NCI-H2196 (cell line): ENCODE measurements around the gene AADACL3.
A peak's percentile ranks its signal among the peaks of the same experiment; 100 is the strongest.
"Not testable (repeated sequence)": the region's sequence is repeated elsewhere in the genome, so short reads cannot be mapped to it uniquely, and the experiment has no call there.

ENCODE experiments used
- DNase-seq: peaks from one replicate; lab custom pipeline; 2025; ENCODE audit not compliant: unreplicated experiment; lab: John Stamatoyannopoulos, UW

The AADACL3 gene

GRCh38 chr1:12714710-12715475 is 1.0 kb upstream of the AADACL3 start:
- DNase-seq: no peak

GRCh38 chr1:12717301-12717838 is 1.5 kb downstream of the AADACL3 start:
- DNase-seq: no peak

- DNase-seq: no peak
Measured at GRCh38 chr1:12722626-12723025, 6.7 kb downstream of the AADACL3 start.

- no peak for DNase-seq
Measured at GRCh38 chr1:12728391-12728790, 12.5 kb downstream of the AADACL3 start.

- no peak for DNase-seq
Measured at GRCh38 chr1:12730156-12730555, 14.2 kb downstream of the AADACL3 start.

- not testable (repeated sequence) for DNase-seq
Measured at GRCh38 chr1:12731084-12731483, 15.2 kb downstream of the AADACL3 start.

GRCh38 chr1:12734651-12735050 is 18.7 kb downstream of the AADACL3 start:
- DNase-seq: no peak

GRCh38 chr1:12738934-12739333 is 23.0 kb downstream of the AADACL3 start:
- DNase-seq: no peak

- DNase-seq: no peak
Measured at GRCh38 chr1:12739613-12740012, 23.7 kb downstream of the AADACL3 start.

- DNase-seq: no peak
Measured at GRCh38 chr1:12741946-12742345, 26.0 kb downstream of the AADACL3 start.

- DNase-seq: no peak
Measured at GRCh38 chr1:12745126-12745991, 29.4 kb downstream of the AADACL3 start.

GRCh38 chr1:12745992-12746323 is 30.0 kb downstream of the AADACL3 start, which contains the start of gene CFAP107:
Gene CFAP107 (plus strand): TSS chr1:12746200. CDS start chr1:12746431, 231 bp downstream.
- peak; percentile 31 for DNase-seq

- no peak for DNase-seq
Measured at GRCh38 chr1:12748778-12749355, 33.0 kb downstream of the AADACL3 start.

- no peak for DNase-seq
Measured at GRCh38 chr1:12754738-12755137, 38.8 kb downstream of the AADACL3 start.

GRCh38 chr1:12756273-12756672 is 40.4 kb downstream of the AADACL3 start:
- DNase-seq: no peak

GRCh38 chr1:12756768-12757413 is 41.0 kb downstream of the AADACL3 start:
- DNase-seq: no peak

GRCh38 chr1:12757836-12758235 is 41.9 kb downstream of the AADACL3 start:
- no peak for DNase-seq

GRCh38 chr1:12760256-12760795 is 44.4 kb downstream of the AADACL3 start:
- no peak for DNase-seq

GRCh38 chr1:12761781-12762180 is 45.9 kb downstream of the AADACL3 start:
- DNase-seq: no peak

- no peak for DNase-seq
Measured at GRCh38 chr1:12762766-12763165, 46.9 kb downstream of the AADACL3 start.

GRCh38 chr1:12763479-12763878 is 47.6 kb downstream of the AADACL3 start:
- DNase-seq: no peak
